NCI-H2196 (cell line): Measurements from ENCODE around the gene GSTO2.

ENCODE experiments used
- DNase-seq: peaks from one replicate; lab custom pipeline; 2025; ENCODE audit not compliant: unreplicated experiment; lab: John Stamatoyannopoulos, UW

The GSTO2 gene

GRCh38 chr10:104307576-104308438 is 38.8 kb downstream of the GSTO2 start:
- DNase-seq, result no peak

- no peak for DNase-seq
Observed at GRCh38 chr10:104308439-104308903, 39.5 kb downstream of the GSTO2 start.

GRCh38 chr10:104309980-104310978 is 41.3 kb downstream of the GSTO2 start:
- DNase-seq, result no peak

GRCh38 chr10:104311184-104311720 is 42.3 kb downstream of the GSTO2 start:
- DNase-seq, result no peak

GRCh38 chr10:104314591-104315485 is 45.9 kb downstream of the GSTO2 start:
- no peak for DNase-seq

- no peak for DNase-seq
Observed at GRCh38 chr10:104315486-104315921, 46.5 kb downstream of the GSTO2 start.

GRCh38 chr10:104316321-104317099 is 47.5 kb downstream of the GSTO2 start:
- DNase-seq, result no peak

GRCh38 chr10:104317269-104317710 is 48.3 kb downstream of the GSTO2 start:
- DNase-seq, result no peak

GRCh38 chr10:104317726-104318299 is 48.8 kb downstream of the GSTO2 start:
- DNase-seq, result no peak

GRCh38 chr10:104318326-104318725 is 49.3 kb downstream of the GSTO2 start:
- DNase-seq, result no peak

- DNase-seq, result no peak
Observed at GRCh38 chr10:104318810-104319741, 50.1 kb downstream of the GSTO2 start.

GRCh38 chr10:104321226-104321625 is 52.2 kb downstream of the GSTO2 start:
- no peak for DNase-seq

GRCh38 chr10:104321725-104322415 is 52.9 kb downstream of the GSTO2 start:
- no peak for DNase-seq

GRCh38 chr10:104322416-104322782 is 53.4 kb downstream of the GSTO2 start:
- DNase-seq, result no peak

GRCh38 chr10:104323085-104323484 is 54.1 kb downstream of the GSTO2 start:
- DNase-seq, result no peak

- no peak for DNase-seq
Observed at GRCh38 chr10:104323760-104324201, 54.8 kb downstream of the GSTO2 start.

GRCh38 chr10:104324221-104324686 is 55.3 kb downstream of the GSTO2 start:
- no peak for DNase-seq
